Measurements from ENCODE around the gene CUBN. TPM values are rescaled to one million over a fixed set of nuclear protein-coding genes. Genes with fewer than 3 reads are reported as not detected.

Gene CUBN
- total and polyA plus RNA-seq, 2 of the 13 experiments (the other 11 are each of a cell fraction or from before 2014, with no cell fraction given) = 0.27 to 0.32 TPM

GRCh38 chr10:17098012-17098411 is 31.6 kb downstream of the CUBN start:
- no TSS peak for BruUV-seq (replicated peaks)
- Histone ChIP-seq H4K20me1 (ENCODE audit: insufficient read depth, low read length) (no peaks in the 10 kb centered on the region), H3K4me3 (replicated peaks in 1 of 3; ENCODE audit: insufficient read depth in 1 of 3, low read depth in 2 of 3, low read length in 3 of 3) (no peak overlapping the region), H3K27ac (ENCODE audit: extremely low read length, insufficient read depth, low read length) (no peak overlapping the region), H3K27me3 (ENCODE audit: control insufficient read depth in 1 of 2, insufficient read depth in 2 of 2, low read length in 2 of 2) (no peaks in the 10 kb centered on the region; a peak in 1 of 5 replicates), H3K9me3 (ENCODE audit: low read length) (no peaks in the 10 kb centered on the region), H3K36me3 (replicated peaks in 1 of 2; ENCODE audit: control insufficient read depth in 1 of 2, insufficient read depth in 2 of 2, low read length in 2 of 2) (no peaks in the 10 kb centered on the region), H3K4me2 (ENCODE audit: low read depth, low read length) (no peak overlapping the region), H2AFZ (ENCODE audit: low read length) (no peak overlapping the region), H3K4me1 (ENCODE audit: insufficient read depth, low read length) (peaks cover 9% of the 10 kb centered on the region), H3K9ac (ENCODE audit: insufficient read depth, low read depth, low read length) (no peak overlapping the region), H3K79me2 (ENCODE audit: insufficient read depth, low read length) (no peaks in the 10 kb centered on the region)
- ATAC-seq (no peak), FAIRE-seq (no peak), DNase-seq (ENCODE audit: low spot score) (no peak)
- intact Hi-C loops (cut with micrococcal nuclease; ENCODE audit: unreplicated experiment) = no loop called here
- in situ Hi-C loops (cut with HindIII; ENCODE audit: extremely low pct_ligation_motif_present, low pct_unique_long_range_greater_than_20kb) = no loop called here
- CTCF ChIA-PET (ENCODE audit: low intra/inter-chr PET ratio, low total read pairs) = no interaction called here
- no peak for TF ChIP-seq ZEB1 (IDR thresholded peaks at IDR 0.05; ENCODE audit: insufficient replicate concordance, low read depth)
- no peak for TF ChIP-seq ZNF224 (CRISPR knock-in tag; IDR thresholded peaks at IDR 0.05)
- TF ChIP-seq TEF (CRISPR knock-in tag; IDR thresholded peaks at IDR 0.05) = no peak
- TF ChIP-seq ZNF446 (CRISPR knock-in tag; IDR thresholded peaks at IDR 0.05) = no peak
- no peak for TF ChIP-seq NR2F6 (IDR thresholded peaks at IDR 0.05)
- TF ChIP-seq NR2F6 (CRISPR knock-in tag; IDR thresholded peaks at IDR 0.05) = no peak
- TF ChIP-seq ZFP36L1 (CRISPR knock-in tag; IDR thresholded peaks at IDR 0.05) = no peak
- TF ChIP-seq ZMYM3 (CRISPR knock-in tag; IDR thresholded peaks at IDR 0.05) = no peak
- TF ChIP-seq ZNF614 (CRISPR knock-in tag; IDR thresholded peaks at IDR 0.05; ENCODE audit: borderline replicate concordance) = no peak
- no peak for TF ChIP-seq MAZ (IDR thresholded peaks at IDR 0.05; ENCODE audit: borderline replicate concordance, low read depth, low read length)
- TF ChIP-seq MAZ (CRISPR knock-in tag; IDR thresholded peaks at IDR 0.05; ENCODE audit: low read depth) = no peak
- POLR2A ChIA-PET = no interaction called here
- 73% methylated on average over 3 of the region's 3 CpGs for WGBS (ENCODE audit: low lambda C conversion rate)

- ATAC-seq = no peak
- H3K79me2 ChIP-seq (ENCODE audit: insufficient read depth, low read length) = no peaks in the 10 kb centered on the region
- no peak for DNase-seq (ENCODE audit: low spot score)
- H3K9me3 ChIP-seq (ENCODE audit: low read length) = no peaks in the 10 kb centered on the region
- no peak for FAIRE-seq
- no peak overlapping the region for H2AFZ ChIP-seq (ENCODE audit: low read length)
- H4K20me1 ChIP-seq (ENCODE audit: insufficient read depth, low read length) = no peaks in the 10 kb centered on the region
- CTCF ChIA-PET (ENCODE audit: low intra/inter-chr PET ratio, low total read pairs) = no interaction called here
- in situ Hi-C loops (cut with HindIII; ENCODE audit: extremely low pct_ligation_motif_present, low pct_unique_long_range_greater_than_20kb) (no loop called here), intact Hi-C loops (cut with micrococcal nuclease; ENCODE audit: unreplicated experiment) (no loop called here)
- no peaks in the 10 kb centered on the region for H3K36me3 ChIP-seq (replicated peaks in 1 of 2; ENCODE audit: control insufficient read depth in 1 of 2, insufficient read depth in 2 of 2, low read length in 2 of 2)
- BruUV-seq (replicated peaks) = no TSS peak
- H3K4me3 ChIP-seq (replicated peaks in 1 of 3; ENCODE audit: insufficient read depth in 1 of 3, low read depth in 2 of 3, low read length in 3 of 3) = no peak overlapping the region
- H3K4me1 ChIP-seq (ENCODE audit: insufficient read depth, low read length) = no peaks in the 10 kb centered on the region
- POLR2A ChIA-PET = no interaction called here
- no peaks in the 10 kb centered on the region; a peak in 1 of 5 replicates for H3K27me3 ChIP-seq (ENCODE audit: control insufficient read depth in 1 of 2, insufficient read depth in 2 of 2, low read length in 2 of 2)
- no peak overlapping the region for H3K27ac ChIP-seq (ENCODE audit: extremely low read length, insufficient read depth, low read length)
- no peak overlapping the region for H3K4me2 ChIP-seq (ENCODE audit: low read depth, low read length)
- H3K9ac ChIP-seq (ENCODE audit: insufficient read depth, low read depth, low read length) = no peak overlapping the region
- TF ChIP-seq MEF2D (CRISPR knock-in tag; IDR thresholded peaks at IDR 0.05) (no peak), ZNF329 (CRISPR knock-in tag; IDR thresholded peaks at IDR 0.05; ENCODE audit: low read depth) (no peak), ZNF747 (CRISPR knock-in tag; IDR thresholded peaks at IDR 0.05; ENCODE audit: borderline replicate concordance) (no peak), SMARCC2 (IDR thresholded peaks at IDR 0.05) (no peak), HNF4A (CRISPR knock-in tag; IDR thresholded peaks at IDR 0.05) (no peak), MYPOP (CRISPR knock-in tag; IDR thresholded peaks at IDR 0.05) (no peak), SOX13 (IDR thresholded peaks at IDR 0.05) (no peak), SOX13 (CRISPR knock-in tag; conservative IDR thresholded peaks at IDR 0.05 in 1 of 2, IDR thresholded peaks at IDR 0.05 in 1 of 2) (no peak), ZNF367 (CRISPR knock-in tag; IDR thresholded peaks at IDR 0.05; ENCODE audit: borderline replicate concordance) (no peak), ZFAT (CRISPR knock-in tag; conservative IDR thresholded peaks at IDR 0.05) (no peak), THYN1 (CRISPR knock-in tag; IDR thresholded peaks at IDR 0.05; ENCODE audit: borderline replicate concordance, low read depth) (no peak)
Observed at GRCh38 chr10:17094844-17095243, 34.8 kb downstream of the CUBN start.
